OCI-LY1 (cell line): ENCODE measurements around the gene SDC1.

Experiments used
- H2AFZ ChIP-seq: fragments of 200-600 bp; sonication (generic), shearing (Covaris generic); 2 replicates; pipeline ENCODE4 v1.6.0; 2014; ENCODE audit warnings: antibody characterized with exemption, mild to moderate bottlenecking, low read length
- H3F3A ChIP-seq: fragments of 200-600 bp; sonication (generic), shearing (Covaris generic); 2 replicates; pipeline ENCODE4 v1.6.0; 2014; ENCODE audit warnings: mild to moderate bottlenecking, antibody characterized with exemption, low read length, moderate library complexity; ENCODE audit not compliant: insufficient read depth
- H3K27ac ChIP-seq: fragments of 200-600 bp; sonication (generic); 2 replicates; pipeline ENCODE4 v1.5.1; 2014; ENCODE audit warnings: low read length, mixed run types, mild to moderate bottlenecking, low read depth; ENCODE audit not compliant: poor library complexity, severe bottlenecking
- H3K27me3 ChIP-seq: fragments of 200-600 bp; sonication (generic); 2 replicates; pipeline ENCODE4 v1.6.0; 2014; ENCODE audit warnings: antibody characterized with exemption, mild to moderate bottlenecking, low read length, moderate library complexity; ENCODE audit not compliant: insufficient read depth
- H3K36me3 ChIP-seq: fragments of 200-600 bp; sonication (generic); 2 replicates; pipeline ENCODE4 v1.6.1; 2014; ENCODE audit warnings: mild to moderate bottlenecking, antibody characterized with exemption, low read length, moderate library complexity, mixed read lengths; ENCODE audit not compliant: insufficient read depth
- H3K4me1 ChIP-seq: fragments of 200-600 bp; sonication (generic); 2 replicates; pipeline ENCODE4 v1.5.1; 2014; ENCODE audit warnings: mild to moderate bottlenecking, low read length, moderate library complexity; ENCODE audit not compliant: insufficient read depth, severe bottlenecking
- H3K4me2 ChIP-seq: fragments of 200-600 bp; sonication (generic), shearing (Covaris generic); 2 replicates; pipeline ENCODE4 v1.6.1; 2014; ENCODE audit warnings: low read length
- H3K4me3 ChIP-seq: fragments of 200-600 bp; sonication (generic); 2 replicates; pipeline ENCODE4 v1.5.1; 2014; ENCODE audit warnings: low read length, low read depth, mild to moderate bottlenecking, mixed read lengths; ENCODE audit not compliant: poor library complexity, severe bottlenecking
- H3K79me2 ChIP-seq: fragments of 200-600 bp; shearing (Covaris generic); 2 replicates; pipeline ENCODE4 v1.6.1; 2016; ENCODE audit warnings: mixed run types, low read length, mixed read lengths; ENCODE audit not compliant: insufficient read depth
- H3K9ac ChIP-seq: fragments of 200-600 bp; sonication (generic), shearing (Covaris generic); 2 replicates; pipeline ENCODE4 v1.6.1; 2014; ENCODE audit warnings: mild to moderate bottlenecking, low read length, mixed read lengths
- H3K9me2 ChIP-seq: fragments of 200-600 bp; sonication (generic), shearing (Covaris generic); 2 replicates; pipeline ENCODE4 v1.6.1; 2014; ENCODE audit warnings: low read depth, mild to moderate bottlenecking, low read length, mixed read lengths
- H3K9me3 ChIP-seq: fragments of 200-600 bp; shearing (Covaris generic); 2 replicates; pipeline ENCODE4 v1.6.1; 2014; ENCODE audit warnings: low read length, mixed read lengths
- H4K20me1 ChIP-seq: fragments of 200-600 bp; sonication (generic), shearing (Covaris generic); 2 replicates; pipeline ENCODE4 v1.6.0; 2016; ENCODE audit warnings: mild to moderate bottlenecking, low read length; ENCODE audit not compliant: insufficient read depth
- EZH2 ChIP-seq: fragments of 200-600 bp; sonication (generic), shearing (Covaris generic); IDR thresholded peaks from 2 replicates; pipeline ENCODE4 v1.8.0; 2017; ENCODE audit warnings: borderline replicate concordance, mixed run types, mild to moderate bottlenecking, antibody characterized with exemption, low read length, moderate library complexity, mixed read lengths
- TF ChIP-seq, protein P1 (sequence below): fragments of 200-600 bp; sonication (generic), shearing (Covaris generic); IDR thresholded peaks from 2 replicates; pipeline ENCODE4 v1.5.1; 2017; ENCODE audit warnings: mild to moderate bottlenecking, antibody characterized with exemption, low read length, moderate library complexity, mixed read lengths

The SDC1 gene

GRCh38 chr2:20207051-20207450 is 17.9 kb downstream of the SDC1 start:
- Histone ChIP-seq H3K9ac (no peak overlapping the region), H2AFZ (no peak overlapping the region), H4K20me1 (no peaks in the 10 kb centered on the region), H3F3A (no peaks in the 10 kb centered on the region), H3K4me1 (no peaks in the 10 kb centered on the region), H3K36me3 (no peaks in the 10 kb centered on the region), H3K27ac (no peak overlapping the region), H3K4me3 (no peak overlapping the region), H3K9me3 (no peaks in the 10 kb centered on the region), H3K4me2 (no peak overlapping the region), H3K9me2 (no peaks in the 10 kb centered on the region), H3K79me2 (no peaks in the 10 kb centered on the region), H3K27me3 (peaks cover 5% of the 10 kb centered on the region; the same call in 1 of the 2 replicates)
- no peak for TF ChIP-seq EZH2
- TF ChIP-seq, protein P1, sequence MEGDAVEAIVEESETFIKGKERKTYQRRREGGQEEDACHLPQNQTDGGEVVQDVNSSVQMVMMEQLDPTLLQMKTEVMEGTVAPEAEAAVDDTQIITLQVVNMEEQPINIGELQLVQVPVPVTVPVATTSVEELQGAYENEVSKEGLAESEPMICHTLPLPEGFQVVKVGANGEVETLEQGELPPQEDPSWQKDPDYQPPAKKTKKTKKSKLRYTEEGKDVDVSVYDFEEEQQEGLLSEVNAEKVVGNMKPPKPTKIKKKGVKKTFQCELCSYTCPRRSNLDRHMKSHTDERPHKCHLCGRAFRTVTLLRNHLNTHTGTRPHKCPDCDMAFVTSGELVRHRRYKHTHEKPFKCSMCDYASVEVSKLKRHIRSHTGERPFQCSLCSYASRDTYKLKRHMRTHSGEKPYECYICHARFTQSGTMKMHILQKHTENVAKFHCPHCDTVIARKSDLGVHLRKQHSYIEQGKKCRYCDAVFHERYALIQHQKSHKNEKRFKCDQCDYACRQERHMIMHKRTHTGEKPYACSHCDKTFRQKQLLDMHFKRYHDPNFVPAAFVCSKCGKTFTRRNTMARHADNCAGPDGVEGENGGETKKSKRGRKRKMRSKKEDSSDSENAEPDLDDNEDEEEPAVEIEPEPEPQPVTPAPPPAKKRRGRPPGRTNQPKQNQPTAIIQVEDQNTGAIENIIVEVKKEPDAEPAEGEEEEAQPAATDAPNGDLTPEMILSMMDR = no peak

GRCh38 chr2:20205915-20206524 is 18.9 kb downstream of the SDC1 start:
- Histone ChIP-seq H2AFZ (no peak overlapping the region), H3K9me3 (no peaks in the 10 kb centered on the region), H3K9ac (no peak overlapping the region), H3F3A (no peaks in the 10 kb centered on the region), H3K79me2 (no peaks in the 10 kb centered on the region), H3K27ac (no peak overlapping the region), H3K9me2 (no peaks in the 10 kb centered on the region), H3K36me3 (no peaks in the 10 kb centered on the region), H3K27me3 (no peaks in the 10 kb centered on the region), H3K4me1 (no peaks in the 10 kb centered on the region), H3K4me2 (no peak overlapping the region), H4K20me1 (no peaks in the 10 kb centered on the region), H3K4me3 (no peak overlapping the region)
- TF ChIP-seq, protein P1 = no peak
- no peak for TF ChIP-seq EZH2

GRCh38 chr2:20205069-20205468 is 19.9 kb downstream of the SDC1 start:
- H3K9me3 ChIP-seq = no peaks in the 10 kb centered on the region
- TF ChIP-seq, protein P1 = no peak
- TF ChIP-seq EZH2 = no peak
- no peaks in the 10 kb centered on the region for H3K4me1 ChIP-seq
- H3K36me3 ChIP-seq = no peaks in the 10 kb centered on the region
- H3K9me2 ChIP-seq = no peaks in the 10 kb centered on the region
- H2AFZ ChIP-seq = no peak overlapping the region
- H3K27ac ChIP-seq = no peak overlapping the region
- no peak overlapping the region for H3K4me3 ChIP-seq
- no peaks in the 10 kb centered on the region for H3K27me3 ChIP-seq
- H3F3A ChIP-seq = no peaks in the 10 kb centered on the region
- no peaks in the 10 kb centered on the region for H3K79me2 ChIP-seq
- no peaks in the 10 kb centered on the region for H4K20me1 ChIP-seq
- H3K4me2 ChIP-seq = no peak overlapping the region
- no peak overlapping the region for H3K9ac ChIP-seq
